ENCODE measurements around the gene AKR1D1.
A peak's percentile ranks its signal among the peaks of the same experiment; 100 is the strongest.
"Not testable (repeated sequence)": the region's sequence is repeated elsewhere in the genome, so short reads cannot be mapped to it uniquely, and the experiment has no call there.

Gene AKR1D1

DNA sequence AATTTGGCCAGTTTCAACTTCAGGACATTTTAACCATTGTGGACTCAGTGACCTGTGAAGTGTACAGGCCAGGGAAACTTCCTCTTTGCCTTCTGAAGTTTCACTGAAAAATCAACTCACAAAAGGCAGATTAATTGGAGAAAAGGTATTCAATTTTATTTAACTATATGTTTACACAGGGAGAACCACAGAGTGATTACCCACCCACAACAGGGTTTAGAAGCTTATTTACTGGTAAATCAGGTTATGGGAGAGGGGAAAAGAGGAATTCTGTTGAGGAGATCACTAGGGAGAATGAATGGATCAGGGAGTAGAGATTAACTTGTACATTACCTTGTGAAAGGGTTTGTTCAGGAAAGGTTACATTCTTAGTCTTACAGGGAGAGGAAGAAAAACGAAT, 1.7 kb upstream of the AKR1D1 start:
- DNase-seq: no peak

DNA sequence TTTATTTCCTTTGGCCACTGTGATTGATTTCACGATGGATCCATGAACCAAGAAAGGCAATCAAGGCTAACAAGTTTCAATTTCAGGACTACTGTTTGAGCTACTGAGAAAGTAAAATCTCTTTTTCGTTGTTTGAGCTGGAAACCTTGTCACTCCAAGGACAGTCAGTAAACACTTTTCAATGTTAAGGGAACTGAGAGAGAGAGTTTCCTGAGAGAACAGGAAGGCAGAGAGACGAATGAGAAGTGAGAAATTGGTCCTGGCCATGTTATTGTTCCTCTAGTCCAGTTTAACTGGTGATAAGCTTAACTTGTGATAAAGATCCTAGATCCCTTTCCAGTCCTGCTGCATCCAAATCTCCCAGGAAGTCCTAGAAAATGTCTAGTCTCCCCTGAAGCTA, 909 bp upstream of the AKR1D1 start:
- no peak for DNase-seq

DNA sequence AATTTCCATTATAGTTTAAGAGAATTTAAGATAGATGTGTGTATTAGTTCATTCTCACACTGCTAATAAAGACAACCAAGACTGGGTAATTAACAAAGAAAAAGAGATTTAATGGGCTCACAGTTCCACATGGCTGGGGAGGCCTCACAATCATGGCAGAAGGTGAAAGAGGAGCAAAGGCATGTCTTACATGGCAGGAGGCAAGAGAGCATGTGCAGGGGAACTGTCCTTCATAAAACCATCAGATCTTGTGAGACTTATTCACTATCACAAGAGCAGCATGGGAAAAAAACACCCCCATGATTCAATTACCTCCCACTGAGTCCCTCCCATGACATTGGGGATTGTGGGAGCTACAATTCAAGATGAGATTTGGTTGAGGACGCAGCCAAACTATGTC, 473 bp upstream of the AKR1D1 start:
- not testable (repeated sequence) for DNase-seq

DNA sequence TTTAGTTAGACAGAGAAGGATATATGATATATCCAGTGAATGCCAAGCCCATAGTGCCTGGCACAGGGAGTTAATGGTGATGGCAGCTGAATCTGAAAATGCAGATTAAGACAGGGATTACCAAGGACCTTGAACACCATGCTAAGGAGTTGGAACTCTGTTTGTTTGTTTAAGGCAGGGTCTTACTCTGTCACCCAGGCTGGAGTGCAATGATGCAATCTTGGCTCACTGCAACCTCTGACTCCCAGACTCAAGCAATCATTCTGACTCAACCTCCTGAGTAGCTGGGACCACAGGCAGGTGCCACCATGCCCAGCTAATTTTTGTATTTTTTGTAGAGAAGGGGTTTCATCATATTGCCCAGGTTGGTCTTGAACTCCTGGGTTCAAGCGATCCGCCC, 1.6 kb downstream of the AKR1D1 start:
- DNase-seq: no peak

DNA sequence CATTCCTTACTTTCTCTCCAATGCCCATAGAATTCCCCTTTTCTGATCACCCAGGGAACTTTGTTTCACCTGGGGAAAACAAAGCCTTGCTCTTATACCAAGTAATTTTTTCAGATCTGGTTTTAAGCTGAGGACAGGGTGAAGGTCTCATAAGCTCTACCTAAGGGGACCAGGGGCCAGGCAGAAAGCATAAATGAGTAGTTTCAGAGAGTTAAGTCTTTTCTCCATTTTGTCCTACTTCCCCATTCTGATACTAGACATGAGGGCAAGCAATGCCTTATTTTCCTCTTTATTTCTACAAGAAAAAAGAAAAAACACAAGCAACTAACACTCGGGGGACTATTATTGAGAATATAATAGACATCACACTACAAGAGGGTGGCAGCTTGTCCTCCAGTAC, 2.9 kb downstream of the AKR1D1 start:
- peak in 1 of 2 experiments; percentile 16 for DNase-seq

DNA sequence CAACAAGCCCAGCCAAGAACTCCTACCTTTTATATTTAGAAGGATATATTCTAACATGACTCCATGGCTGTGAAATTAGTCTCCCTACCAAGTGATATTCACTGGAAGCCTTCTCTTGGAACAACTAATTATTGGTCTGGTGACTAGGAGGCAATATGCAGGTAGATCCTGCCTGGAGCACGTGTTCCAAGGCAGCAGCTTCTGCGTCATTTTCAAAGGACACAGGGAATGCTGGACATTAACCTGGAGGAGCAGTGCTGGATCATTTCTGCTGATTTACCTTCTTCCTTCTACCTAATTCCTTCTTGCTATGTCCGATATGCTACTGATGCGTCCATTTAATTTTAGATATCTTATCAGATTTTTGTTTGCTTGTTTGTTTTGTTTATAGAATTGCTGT, 5.6 kb downstream of the AKR1D1 start:
- DNase-seq: no peak

DNA sequence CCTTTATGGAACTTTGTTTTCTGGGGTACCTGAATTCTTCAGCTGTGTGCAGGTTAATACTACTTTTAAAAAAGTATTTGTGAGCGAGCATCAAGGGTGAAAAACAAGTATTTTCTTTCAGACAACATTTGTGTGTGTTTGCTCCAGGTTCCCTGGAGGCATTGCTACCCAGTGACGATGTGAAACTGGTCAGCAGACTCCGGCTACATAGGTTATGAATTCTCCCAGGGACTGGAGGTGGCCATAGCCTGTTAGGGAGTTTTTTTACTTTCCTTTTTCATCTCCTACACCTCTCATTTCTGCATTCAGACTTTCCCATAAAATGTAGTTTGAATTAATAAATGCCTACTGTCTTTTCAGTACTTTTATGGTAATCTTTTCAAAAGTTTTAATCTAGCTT, 7.6 kb downstream of the AKR1D1 start:
- DNase-seq: no peak

DNA sequence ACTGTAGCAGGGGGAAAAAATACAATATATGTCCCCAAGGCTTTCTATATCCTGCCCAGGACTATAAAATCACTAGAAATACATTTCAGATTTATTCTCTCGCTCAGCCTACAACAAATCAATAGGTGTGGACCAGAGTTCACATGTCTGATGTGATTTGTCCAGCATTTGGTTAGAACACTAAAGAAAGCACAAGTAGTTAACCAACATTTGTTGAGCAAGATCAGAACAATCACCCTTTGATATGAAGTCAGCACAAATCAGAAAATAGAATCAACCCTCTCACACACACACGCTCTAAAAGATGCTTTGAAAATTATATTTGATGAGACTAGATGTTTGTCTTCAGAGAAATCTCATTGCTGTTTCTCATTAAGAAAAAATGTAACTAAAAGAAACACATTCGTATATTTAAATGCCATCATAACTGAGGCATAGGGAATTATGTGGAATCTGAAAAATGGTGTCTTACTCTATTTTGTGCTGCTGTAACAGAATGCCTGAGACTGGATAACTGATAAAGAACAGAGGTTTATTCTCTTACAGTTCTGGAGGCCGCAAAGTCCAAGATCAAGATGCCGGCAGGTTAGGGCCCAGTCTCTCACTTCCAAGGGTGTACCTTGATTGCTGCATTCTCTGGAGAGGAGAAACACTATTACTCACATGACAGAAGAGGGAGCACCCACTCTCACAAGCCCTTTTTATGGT, 10.5 kb downstream of the AKR1D1 start:
- no peak for DNase-seq

DNA sequence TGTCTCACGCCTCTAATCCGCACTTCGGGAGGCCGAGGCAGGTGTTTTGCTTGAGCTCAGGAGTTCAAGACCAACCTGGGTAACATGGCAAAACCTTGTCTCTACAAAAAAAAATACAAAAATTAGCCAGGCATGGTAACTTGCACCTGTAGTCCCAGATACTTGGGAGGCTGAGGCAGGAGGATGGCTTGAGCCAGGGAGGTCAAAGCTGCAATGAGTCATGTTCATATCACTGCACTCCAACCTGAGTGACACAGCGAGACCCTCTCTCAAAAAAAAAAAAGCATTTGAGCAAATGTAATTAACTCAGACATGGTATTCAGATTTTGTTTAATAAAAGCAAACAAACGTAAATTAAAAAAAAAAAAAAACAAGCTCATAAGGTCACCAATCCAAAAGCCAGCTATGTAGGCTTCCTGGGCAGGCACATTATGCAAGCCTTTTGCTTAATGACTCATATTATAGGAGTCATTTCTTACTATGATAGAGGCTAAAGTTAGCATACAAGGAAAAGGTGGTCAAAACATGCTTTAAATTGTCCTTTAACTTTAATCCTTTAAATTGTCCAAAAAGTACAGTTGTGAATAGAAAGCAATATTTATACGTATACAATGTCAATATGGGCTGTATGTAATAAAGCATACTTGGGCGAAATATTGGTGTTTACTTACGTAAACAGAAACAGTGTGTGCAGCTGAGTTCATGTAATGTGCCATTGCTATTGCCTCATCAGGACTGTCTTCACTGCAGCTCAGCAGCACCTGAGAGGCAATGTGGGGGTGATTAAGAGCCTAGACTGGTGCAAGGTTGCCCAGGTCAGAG, 13.0 kb downstream of the AKR1D1 start:
- DNase-seq: no peak

DNA sequence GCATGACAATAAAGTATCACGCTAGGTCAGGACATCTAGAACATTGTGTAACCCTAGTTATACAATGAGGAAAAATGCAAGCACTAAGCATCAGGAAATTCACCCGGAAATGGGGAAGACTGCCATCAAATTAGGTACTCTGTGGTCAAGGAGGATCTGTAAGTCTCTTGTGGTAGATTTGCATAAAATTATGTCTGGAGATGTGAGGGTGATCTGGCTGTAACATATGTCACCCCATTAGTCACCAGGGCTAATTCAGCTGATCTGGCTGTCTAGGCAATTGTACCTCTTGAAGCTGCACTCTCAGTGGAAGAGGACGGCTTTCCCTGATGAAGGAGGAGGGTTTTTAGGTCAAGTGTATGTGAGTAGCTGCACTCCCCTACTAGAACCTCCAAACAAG, 14.8 kb downstream of the AKR1D1 start:
- no peak for DNase-seq

DNA sequence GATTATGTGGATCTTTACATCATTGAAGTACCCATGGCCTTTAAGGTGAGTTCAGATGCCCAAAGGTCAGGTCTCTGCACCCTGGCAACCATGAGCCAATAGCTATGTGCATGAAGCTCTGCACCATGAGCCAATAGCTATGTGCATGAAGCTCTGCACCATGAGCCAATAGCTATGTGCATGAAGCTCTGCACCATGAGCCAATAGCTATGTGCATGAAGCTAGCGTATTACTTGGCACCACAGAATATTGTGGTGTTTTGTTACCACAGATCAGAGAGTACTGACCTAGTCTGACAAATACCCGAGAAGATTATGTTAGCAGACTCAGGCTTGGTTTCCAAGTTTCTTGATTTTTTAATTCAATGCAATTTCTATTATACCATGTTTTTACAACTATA, 15.6 kb downstream of the AKR1D1 start:
- DNase-seq: not testable (repeated sequence)

DNA sequence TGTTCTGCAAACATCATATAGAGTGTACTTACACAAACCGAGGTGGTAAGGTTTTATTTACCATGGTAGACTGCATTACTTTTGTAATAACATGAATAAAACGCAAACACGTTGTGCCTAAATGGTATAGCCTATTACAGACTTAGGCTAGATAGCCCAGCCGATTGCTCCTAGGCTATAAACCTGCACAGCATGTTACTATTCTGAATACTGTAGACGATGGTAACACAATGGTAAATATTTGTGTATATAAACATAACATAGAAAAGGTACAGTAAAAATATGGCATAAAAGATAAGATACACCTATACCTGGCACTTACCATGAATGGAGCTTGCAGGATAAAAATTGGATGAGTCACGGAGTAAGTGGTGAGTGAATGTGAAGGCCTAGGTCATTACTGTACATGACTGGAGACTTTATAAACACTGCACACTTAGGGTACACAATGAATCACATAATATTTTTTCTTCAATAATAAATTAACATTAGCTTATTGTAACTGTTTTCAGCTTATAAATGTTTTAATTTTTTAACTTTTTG, 16.3 kb downstream of the AKR1D1 start:
- DNase-seq: no peak

DNA sequence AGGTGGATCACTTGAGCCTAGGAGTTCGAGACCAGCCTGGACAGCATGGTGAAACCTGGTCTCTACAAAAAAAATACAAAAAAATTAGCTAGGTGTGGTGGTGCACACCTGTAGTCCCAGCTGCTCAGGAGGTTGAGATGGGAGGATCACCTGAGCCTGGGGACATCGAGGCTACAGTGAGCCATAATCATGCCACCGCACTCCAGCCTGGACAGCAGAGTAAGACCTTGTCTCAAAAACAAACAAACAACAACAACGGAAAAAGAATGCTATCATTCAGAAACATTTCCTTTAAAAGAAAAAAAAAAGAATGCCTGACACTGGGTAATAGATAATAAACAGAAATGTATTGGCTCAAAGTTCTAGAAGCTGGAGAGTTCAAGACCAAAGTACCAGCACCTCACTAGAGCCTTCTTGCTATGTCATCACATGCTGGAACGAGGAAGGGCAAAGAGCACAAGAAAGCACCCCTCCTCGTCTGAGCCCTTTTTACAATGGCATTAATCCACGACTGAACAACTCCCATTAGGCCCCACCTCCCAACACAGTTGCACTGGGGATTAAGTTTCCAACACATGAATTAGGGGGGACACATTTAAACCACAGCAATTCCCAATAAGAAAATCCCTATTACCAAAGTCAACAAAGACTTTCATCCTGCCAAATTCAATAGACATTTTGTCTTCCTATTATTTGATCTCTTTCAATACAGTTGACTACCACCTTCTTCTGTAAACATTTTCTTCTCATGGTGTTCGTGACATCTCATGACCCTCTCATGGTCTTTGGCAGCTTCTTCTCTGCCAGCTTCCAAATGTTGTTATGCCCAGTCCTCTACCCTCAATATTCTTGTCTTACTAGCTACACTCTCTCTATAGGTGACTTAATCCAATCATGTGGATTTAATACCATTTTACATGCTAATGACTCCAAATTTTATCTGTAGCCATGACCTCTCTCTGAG, 20.0 kb downstream of the AKR1D1 start:
- DNase-seq: no peak

DNA sequence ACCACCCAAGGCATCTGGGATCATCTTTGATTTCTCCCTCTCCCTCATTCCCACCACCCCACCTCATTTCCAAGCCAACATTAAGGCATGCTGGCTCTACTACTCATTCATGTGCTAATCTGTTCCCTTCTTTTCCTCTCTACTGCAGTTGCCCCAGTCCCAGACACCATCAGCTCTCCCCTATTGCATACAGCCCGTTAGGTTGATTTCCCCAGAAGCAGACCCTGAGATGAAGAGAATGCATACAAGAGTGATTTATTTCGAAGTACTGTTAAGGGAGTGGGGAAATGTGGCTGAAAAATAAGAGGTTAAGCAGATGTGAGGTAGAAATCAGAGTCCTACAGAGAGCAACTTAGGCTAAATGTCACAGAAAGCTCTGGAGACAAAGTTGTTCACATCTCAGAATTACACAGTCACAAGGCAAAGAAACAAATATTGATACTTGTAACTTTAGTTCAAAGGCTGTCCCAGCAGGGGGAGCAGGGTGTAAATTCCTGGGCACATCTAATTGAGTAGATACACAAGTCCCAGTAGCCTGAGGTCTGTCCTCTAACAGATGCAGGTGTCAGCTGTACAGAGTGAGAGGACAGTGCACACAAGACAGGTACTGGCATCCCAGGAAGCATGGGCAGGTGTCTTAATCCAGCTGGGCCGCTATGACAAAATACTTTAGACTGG, 20.9 kb downstream of the AKR1D1 start:
- peak; percentile 65 to 77 for DNase-seq

DNA sequence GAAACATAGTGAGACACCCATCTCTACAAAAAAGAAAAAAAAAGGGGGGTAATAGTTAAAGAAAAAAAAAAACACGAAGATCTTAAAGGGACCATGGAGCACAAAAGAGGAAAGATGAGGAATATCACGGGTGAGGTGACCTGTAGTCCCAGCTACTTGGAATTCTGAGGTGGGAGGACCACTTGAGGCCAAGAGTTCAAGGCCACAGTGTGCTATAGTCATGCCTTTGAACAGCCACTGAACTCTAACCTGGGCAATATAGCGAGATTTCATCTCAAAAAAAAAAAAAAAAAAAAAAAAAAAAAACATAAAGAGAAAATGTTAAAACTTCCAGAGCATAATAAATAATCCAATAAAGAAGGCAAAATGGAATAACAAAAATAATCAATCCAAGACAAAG, 23.6 kb downstream of the AKR1D1 start:
- DNase-seq: no peak

DNA sequence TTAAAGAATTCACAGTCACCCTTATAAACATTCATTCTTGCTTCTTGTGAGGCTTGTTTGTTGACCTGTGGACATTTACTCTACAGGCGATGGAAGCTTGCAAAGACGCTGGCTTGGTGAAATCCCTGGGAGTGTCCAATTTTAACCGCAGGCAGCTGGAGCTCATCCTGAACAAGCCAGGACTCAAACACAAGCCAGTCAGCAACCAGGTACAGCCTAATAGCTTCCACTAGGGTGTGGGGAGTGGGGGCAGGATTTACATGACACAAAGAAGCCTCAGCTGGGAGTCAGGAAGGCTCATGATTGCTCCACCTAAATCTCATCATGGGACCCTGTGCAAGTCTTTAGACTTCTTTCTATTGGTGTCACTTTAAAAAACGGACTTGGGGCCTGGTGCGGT, 29.0 kb downstream of the AKR1D1 start:
- DNase-seq: no peak

DNA sequence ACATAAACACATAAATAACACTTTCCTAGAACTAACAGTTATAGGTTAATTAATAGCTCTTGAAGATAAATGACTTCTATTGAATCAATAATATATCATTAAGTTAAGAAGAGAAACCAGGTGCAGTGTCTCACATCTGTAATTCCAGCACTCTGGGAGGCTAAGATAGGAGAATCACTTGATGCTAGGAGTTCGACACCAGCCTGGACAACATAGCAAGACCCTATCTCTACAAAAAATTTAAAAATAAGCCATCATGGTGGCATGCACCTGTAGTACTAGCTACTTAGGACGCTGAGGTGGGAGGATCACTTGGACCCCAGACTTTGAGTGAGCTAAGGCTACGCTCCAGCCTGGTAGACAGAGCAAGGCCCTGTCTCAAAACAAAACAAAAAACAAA, 38.8 kb downstream of the AKR1D1 start:
- DNase-seq: no peak

DNA sequence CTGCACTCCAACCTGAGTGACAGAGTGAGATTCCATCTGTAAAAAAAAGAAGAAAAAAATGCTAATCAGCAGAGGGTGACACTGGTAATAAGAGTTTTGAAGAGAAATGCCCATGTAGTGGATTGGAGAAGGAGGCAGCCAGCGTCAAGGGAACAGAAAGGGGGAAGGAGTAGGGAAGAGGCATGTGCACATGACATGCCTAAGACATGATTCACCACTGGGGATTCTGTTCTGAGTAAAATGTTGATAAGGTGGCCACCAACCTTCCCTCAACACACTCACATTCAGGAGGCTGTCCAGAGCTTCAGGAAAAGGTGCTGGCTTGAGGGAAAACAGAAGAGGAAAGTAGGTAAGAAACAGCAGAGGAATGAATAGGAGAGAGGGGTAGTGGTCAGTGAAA, 39.9 kb downstream of the AKR1D1 start:
- DNase-seq: no peak

DNA sequence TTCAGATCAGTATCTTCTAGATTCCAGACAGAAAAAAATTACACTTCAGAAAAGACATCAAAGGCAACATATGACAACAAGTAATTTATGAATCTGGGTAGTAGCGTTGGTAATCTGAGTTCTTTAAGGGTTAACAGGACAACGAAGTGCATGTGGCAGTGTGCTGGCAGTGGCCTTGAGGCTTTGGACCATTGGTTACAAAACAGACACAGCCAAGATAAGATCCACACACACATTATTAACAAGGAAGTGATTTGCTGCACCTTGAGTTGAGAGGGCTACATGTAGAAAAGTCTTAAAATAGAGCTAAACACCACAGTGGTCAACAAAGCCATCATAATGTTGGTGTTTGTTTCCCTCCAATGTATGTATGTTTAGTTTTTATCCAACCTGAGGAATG, 40.6 kb downstream of the AKR1D1 start:
- DNase-seq: no peak

DNA sequence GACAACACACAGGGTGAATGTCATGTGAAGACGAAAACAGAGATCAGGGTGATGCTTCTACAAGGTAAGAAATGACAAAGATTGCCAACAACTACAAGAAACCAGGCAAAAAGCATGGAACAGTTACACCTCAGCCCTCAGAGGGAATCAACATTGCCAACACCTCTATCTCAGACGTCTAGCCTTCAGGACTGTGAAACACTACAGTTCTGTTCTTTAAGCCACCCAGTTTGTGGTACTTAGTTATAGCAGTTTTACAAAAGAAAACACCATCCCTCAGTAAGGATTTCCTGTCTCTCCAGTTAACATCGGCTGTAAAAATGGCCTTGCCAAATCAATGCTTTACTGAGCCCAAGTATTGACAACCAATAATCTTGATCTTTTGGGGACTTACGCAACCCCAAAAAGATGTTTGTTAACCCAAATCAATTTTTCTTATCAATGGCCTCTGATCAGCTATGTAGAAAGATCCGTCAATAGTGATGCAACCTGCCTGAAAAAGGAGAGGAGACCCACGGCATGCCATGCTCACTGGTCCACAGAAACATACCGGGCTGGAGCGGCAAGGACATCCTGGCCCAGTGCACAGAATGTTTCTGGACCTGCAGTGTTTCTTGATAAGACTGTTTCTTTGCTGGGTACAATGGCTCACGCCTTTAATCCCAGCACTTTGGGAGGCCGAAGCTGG, 44.0 kb downstream of the AKR1D1 start:
- no peak for DNase-seq

DNA sequence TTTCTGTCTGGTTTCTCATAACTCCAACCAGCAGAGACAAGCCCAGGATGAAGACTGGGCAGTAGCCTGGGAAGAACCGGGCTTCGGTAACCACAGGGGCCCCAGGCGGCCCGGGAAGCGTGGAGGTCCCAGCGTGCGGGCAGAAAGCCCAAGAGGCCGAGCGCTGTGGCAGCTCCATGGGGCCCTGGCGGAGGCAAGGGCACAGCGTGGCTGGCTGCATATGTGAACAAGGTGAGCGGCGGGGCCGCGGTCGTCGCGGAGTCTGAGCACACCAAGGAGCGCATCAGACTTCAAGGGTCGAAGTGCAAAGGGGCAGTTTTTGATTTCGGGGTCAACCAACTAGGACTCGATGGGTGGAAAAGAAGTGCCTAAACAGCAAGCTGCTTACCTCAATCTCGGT, 45.9 kb downstream of the AKR1D1 start:
- no peak for DNase-seq

DNA sequence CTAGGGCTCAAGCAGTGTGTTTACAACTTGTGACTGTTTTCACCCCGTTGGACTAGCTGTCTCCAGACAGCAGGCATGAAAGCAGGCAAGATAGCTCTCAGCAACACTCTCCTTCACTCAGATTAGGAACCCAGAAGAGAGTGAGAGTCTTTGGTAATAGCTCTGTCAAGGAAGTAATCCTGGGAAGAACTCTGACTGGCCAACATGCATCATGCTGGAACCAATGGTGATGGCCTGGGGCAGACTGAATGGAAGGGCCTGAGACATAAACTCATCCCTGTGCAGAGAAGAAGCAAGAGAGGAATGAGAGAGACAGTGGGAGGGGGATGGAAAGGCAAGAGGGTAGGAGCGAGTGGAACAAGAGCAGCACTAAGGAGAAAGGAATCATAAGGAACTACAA, 48.9 kb downstream of the AKR1D1 start:
- DNase-seq: no peak

Measured in Kasumi-1 (cell line).